GM18520 (cell line): Measurements from ENCODE around the gene ATP8A1.
"Not testable (repeated sequence)": the region's sequence is repeated elsewhere in the genome, so short reads cannot be mapped to it uniquely, and the experiment has no call there.

Experiments
- ATAC-seq: cut with Tn5 transposase; IDR thresholded peaks from one replicate; pipeline ENCODE4 v1.9.1; 2021; ENCODE audit not compliant: unreplicated experiment

ATP8A1 gene

DNA sequence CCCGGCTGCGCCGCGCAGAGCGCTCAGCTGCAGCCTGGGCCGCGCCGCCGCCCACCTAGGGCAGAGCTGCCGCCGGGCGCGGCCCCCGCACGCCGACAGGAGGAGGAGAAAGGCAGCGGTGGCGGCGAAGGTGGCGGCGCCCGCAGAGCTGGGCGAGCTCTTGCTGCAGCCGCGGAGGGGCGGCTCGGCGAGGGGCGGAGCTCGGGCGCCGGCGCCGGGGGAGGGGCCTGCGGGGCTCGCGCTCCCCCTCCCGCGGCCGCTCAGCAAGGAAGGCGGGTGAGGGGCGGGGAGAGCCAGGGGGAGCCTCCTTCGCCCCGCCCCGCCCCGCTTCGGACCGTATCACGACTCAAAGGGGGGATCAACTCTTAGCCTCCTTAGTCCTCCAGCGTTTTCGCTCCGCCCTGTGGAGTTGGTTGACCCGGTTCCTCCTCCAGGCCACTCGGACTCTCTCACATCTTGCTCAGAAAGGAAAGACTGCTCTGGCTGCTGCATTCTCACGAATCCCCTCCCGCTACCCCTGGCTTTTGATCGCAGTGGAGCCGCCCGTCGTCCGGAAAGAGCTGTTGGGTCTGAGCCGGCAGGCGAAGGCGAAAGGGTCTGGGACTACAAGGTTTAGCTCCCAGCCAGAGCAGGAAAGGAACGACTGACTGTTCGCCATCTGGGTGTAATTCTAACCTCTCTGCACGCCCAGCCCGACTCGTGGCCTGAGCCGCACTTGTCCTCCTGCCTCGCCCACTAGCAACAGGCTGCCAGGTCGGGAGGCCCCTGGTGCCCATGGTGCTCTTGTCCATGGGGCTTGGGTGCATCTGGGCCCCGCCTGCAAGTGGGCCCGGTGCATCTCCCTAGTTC is at the start of gene ATP8A1:
Gene ATP8A1, minus strand, starts transcription at position 162 of the 849 bp plus-strand sequence. CDS start 232 bp downstream, outside the sequence.
- ATAC-seq, result peak; percentile 75

GRCh38 chr4:42706086-42706485 is 49.2 kb upstream of the ATP8A1 start:
- ATAC-seq, result no peak

DNA sequence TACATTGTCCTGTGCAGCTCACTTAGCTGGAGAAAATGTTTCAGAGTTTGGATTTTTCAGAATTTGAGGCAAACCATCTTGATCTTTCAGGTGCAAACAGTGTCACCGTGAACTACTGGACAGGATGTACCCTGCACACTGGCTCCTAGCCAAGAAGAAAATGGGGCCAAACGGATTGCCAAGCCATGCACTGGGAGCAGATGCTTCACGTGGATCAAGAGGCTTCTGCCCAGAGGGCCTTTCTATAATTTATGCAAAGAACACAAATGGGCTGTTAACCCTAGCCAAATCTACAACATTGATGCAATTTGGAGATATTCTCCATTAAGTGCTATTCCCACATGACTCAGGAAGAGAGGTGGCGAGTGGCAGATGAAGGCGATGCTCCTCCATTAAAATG is 46.9 kb upstream of the ATP8A1 start:
- ATAC-seq, result no peak

GRCh38 chr4:42702895-42703294 is 46.0 kb upstream of the ATP8A1 start:
- no peak for ATAC-seq

GRCh38 chr4:42701780-42702179 is 44.9 kb upstream of the ATP8A1 start:
- not testable (repeated sequence) for ATAC-seq

GRCh38 chr4:42690537-42690936 is 33.6 kb upstream of the ATP8A1 start:
- ATAC-seq, result no peak

- ATAC-seq, result no peak
Measured at GRCh38 chr4:42683393-42683792, 26.5 kb upstream of the ATP8A1 start.

GRCh38 chr4:42678512-42678911 is 21.6 kb upstream of the ATP8A1 start:
- ATAC-seq, result no peak

- no peak for ATAC-seq
Measured at GRCh38 chr4:42676066-42676951, 19.4 kb upstream of the ATP8A1 start.

- no peak for ATAC-seq
Measured at GRCh38 chr4:42673082-42673425, 16.1 kb upstream of the ATP8A1 start.

GRCh38 chr4:42672359-42673081 is 15.6 kb upstream of the ATP8A1 start:
- no peak for ATAC-seq

- peak; percentile 85 for ATAC-seq
Measured at GRCh38 chr4:42671431-42672194, 14.7 kb upstream of the ATP8A1 start.

- ATAC-seq, result no peak
Measured at GRCh38 chr4:42658261-42658660, 1.4 kb upstream of the ATP8A1 start.

DNA sequence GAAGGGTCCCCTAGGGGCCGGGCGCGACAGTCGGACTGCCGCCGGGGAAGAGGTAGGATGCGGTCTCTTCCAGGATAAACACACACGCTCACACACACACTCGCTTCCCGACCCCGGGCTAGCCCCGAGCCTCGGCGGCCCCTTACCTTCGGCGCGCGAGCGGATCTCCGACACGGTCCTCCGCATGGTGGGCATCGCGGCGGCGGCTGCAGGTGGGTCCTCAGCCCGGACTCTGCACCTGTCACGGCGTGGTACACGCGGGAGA is 294 bp downstream of the ATP8A1 start:
- ATAC-seq, result no peak

DNA sequence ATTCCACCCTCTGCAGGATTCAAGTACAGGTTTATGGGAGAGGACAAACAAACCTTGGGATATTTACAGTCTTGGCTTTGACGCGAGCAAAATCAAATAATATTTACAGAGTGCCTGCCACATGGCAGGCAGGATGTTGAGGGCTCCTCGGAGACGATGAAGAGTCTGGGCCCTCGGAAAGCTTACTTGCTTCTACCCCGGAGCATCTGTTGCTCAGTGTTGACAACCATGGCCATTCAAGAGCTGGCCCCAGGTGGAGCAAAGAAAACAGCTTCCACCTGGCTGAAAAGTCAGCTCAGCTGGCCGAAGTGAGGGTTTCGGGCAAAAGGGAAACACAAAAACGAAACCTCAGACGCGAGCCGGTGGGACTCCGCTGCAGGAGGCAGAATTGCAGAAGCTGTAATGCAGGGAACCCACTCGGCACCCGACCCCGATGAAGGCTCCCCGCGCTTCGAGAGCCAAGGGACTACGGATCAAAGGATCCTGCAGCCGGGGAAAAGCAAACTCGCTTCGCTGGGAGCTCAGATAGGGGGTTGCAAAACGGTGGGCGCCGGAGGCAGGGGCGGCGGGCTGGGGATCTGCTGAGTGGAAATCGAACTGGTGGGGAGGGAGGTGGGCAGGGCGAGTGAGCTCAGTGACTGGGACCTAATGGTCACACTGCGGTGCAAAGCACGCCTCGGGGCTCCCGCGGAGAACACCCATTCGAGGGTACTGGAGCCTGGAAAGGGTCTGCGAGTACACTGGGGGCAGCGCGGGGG is 805 bp downstream of the ATP8A1 start:
- no peak for ATAC-seq

GRCh38 chr4:42655269-42655637 is 1.7 kb downstream of the ATP8A1 start:
- ATAC-seq, result no peak

DNA sequence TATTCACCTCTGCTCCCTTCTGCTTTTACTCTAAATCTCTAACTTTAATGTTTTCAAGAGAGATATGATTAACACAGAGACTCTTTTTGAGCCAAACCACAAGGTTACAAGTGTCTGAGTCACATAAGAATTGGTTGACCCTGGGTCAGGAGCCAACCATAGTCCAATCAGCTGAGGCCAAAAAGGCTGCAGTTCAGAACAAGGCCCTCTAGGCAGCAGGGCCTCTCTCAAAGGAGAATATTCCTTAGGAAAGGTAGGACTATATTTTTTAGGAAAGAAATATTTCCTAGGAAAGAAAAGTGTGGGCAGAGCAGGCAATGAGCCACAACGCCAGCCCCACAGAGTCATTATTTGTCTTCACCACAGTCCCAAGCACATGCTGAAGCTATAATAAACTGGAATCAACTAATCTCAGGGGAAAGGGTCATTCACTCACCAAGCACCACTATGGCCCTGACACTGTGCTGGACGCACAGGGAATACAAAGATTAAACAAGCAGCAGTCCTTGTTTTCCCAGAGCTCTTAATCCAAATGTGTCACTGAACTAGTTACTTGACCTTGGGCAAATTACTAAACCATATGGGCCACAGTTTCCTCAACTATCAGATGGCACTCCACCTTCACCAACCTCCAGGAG is 2.2 kb downstream of the ATP8A1 start:
- ATAC-seq, result peak; percentile 26

- no peak for ATAC-seq
Measured at GRCh38 chr4:42653626-42654560, 3.0 kb downstream of the ATP8A1 start.
